ENCODE results near the gene CHRNA9.

- no peak for TF ChIP-seq CTCF (IDR thresholded peaks at IDR 0.05)
- no peak for TF ChIP-seq POLR2A (IDR thresholded peaks at IDR 0.05)
These were observed 42.6 kb downstream of the CHRNA9 start for GRCh38 chr4:40377512-40378365.

All from thyroid gland (tissue), 4 donors.